NOMO-1 (cell line): Measurements from ENCODE around the gene MICAL3.
A peak's percentile ranks its signal among the peaks of the same experiment; 100 is the strongest.

Source experiments
- DNase-seq, 2 experiments: peaks; one replicate each; lab custom pipeline; 2025; ENCODE audit not compliant: unreplicated experiment in 2 of 2; lab: John Stamatoyannopoulos, UW

Gene MICAL3

GRCh38 chr22:17784776-17785175 is 239.6 kb downstream of the MICAL3 start:
- DNase-seq: no peak

- no peak for DNase-seq
These were observed 240.4 kb downstream of the MICAL3 start for GRCh38 chr22:17783773-17784480.

- DNase-seq: no peak
These were observed 241.0 kb downstream of the MICAL3 start for GRCh38 chr22:17783312-17783711.

DNA sequence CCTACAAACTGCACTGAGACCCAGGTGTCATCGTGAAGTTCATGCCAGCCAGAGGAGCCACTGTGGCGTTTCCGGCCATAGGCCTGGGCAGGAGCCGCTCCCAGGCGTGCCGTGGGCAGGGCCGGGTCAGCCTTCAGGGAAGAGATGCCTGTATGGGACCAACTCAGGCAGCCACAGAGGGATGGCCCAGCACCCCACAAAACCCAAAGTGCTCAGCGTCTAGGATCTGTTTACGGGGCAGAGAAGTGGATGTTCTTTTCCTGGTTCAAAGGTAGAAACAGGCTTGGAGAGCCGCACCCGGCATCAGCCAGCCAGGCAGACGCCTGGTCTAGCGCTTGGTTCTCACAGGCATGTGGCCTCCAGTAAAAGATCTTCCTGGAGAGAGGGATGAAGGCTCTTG is 241.7 kb downstream of the MICAL3 start:
- DNase-seq: no peak

DNA sequence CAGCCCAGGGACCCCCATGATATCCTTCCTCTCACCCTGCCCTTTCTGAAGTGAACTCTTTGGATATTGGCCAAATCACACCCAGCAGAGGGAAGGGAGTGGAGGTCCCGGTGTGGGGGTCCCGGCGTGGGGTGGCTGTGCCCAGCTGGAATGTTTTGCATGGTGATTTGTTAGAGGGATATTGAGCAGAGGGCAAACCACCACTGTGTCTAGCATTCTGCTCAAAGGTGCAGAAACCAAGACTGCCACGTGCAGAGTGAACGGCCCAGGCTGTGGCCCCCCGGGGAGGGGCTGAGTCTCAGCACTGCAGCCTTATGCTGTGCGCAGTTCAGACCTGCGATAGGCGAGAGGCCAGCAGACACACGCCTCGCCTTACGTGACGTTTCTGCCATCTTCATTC is 242.2 kb downstream of the MICAL3 start:
- no peak for DNase-seq

DNA sequence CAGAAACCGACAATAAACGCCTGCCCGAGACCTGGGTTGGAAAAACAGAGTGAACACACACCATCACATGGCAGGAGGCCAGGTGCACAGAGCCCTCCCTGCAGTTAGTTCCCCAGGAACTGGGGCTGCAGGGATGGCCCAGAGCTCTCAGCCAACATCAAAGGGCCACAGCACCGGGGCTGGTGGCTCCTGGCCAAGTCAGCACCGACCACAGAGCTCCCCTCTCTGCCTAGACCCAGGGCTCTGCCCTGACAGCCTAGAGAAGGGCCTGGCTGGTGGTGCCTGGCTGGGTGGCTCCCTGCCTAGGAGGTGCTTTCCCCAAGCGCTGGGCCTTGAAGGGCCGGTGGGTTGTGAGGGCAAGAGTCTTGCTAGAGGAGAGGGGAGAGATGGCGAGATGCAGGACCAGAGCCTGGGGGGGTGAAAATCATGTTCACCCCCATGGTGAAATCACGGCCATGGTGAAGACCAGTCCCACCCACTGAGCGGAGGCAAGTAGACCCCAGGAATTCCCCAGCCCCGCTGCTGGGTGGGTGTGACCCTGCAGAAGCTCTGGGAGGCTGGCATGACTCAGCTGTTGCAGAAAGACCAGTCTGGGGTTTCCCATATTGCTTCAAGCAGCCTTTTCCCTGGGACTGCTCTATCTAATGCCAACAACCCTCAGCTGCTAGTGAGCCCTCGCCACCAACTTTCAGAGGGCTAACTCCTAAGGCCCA is 242.9 kb downstream of the MICAL3 start:
- no peak for DNase-seq

DNA sequence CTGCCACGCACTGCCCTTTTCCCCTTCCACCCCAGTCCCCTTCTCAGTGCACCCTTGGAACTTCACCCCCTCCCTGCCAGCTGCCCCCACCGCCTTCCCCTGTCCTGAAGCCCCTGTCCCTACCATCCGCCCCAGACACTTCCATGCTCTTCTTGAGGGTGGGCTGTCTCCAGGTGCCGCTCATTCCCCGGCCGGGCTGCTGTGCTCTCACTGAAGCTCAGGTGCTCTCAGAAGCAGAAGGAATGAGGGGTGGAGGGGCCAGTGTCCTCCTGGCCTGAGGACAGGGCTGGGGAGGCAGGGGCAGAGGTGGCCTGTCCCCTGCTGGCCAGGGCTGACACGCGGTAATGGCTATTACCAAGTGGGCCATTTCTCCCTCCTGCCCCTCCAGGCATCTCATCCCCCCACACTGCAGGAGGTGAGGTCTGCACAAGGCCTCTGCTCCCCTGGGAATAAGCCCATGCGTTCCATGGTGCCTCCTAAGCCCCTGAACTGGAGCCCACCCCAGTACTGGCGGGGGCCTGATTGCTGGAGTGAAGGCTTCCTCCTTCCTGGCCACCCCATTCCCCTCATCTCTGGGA is 243.5 kb downstream of the MICAL3 start:
- DNase-seq: no peak

DNA sequence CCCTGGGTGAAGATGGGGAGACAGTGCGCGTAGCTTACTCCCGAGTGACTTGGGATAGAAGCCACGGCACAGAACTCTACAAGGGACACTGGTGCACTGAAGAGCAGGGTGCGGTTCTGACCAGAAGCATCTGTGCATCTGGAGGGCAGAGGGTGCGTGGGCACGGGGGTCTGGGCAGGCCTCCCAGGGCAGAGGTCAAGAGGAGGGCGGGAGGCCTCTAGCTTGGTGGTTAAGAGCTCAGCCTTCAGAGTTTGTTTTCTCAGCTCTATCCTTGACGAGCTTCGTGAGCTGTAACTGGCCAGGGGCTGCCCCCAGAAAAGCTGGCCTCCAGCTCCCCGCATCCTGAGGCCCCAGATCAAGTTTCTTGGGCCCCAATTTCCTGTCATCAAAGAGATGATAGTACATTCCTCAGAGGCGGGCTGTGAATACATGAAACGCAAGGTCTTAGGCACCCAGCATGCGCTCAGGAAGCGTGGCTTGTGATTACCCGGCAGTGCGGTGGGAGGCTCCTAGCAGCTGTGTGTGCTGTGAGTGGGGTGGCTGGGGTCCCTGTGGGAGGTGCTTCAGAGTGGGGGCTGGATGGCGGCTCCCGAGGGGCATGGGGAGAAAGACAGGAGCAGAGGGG is 244.1 kb downstream of the MICAL3 start:
- no peak for DNase-seq

- no peak for DNase-seq
These were observed 244.9 kb downstream of the MICAL3 start for GRCh38 chr22:17779286-17780115.

DNA sequence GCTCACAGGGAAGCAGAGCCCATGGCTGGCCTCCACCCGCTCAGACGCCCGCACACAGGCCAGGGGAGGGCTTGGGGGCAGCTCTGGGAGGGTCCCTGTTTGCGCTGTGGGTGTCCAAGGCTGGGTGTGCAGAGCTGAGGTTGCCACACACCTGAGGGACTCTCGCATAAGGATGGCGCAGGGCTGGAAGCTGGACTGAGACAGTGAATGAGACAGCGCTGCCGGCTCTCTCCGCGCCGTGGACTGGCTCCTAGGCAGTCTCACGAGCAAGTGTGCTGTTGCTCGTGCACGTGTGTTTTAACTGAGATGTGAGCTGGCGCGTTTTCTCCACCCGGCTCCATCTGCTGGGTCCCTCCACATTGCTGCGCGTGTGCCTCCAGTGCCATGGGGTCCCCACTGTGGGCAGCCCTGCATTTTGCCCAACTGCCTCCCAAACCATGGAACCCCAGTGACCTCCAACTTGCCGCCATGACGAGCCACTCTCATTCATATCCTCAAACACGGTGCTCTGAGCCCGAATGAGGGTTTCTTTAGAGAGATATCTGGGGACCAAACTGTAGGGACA is 245.9 kb downstream of the MICAL3 start:
- DNase-seq: no peak

- no peak for DNase-seq
These were observed 246.7 kb downstream of the MICAL3 start for GRCh38 chr22:17777717-17778044.

DNA sequence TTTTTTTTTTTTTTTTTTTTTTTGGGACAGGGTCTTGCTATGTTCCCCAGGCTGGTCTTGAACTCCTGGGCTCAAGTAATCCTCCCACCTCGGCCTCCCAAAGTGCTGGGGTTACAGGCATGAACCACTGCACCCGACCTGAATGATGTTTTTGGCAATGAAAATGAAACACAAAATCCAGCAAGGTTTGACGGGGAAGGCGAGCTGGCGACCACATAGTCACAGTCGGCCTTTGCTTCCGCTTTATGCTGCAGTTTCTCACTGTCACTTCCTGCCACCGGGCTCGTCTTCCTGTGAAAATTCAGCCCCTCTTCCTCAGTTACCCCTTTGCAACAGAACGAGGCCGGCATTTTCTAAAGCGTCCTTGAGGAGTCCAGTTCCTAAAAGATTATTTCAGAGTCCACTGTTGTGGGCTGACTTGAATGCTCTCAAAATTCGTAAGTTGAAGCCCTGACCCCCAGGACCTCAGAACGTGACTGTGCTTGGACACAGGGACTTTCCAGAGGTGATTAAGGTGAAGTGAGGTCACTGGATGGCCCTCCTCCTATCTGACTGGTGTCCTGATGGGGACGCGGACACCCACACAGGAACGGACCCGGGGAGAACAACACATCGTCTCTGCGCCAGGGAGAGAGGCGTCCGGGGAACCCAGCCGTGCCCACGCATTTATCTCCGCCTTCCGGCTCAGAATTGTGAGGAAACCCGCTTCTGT is 247.2 kb downstream of the MICAL3 start:
- DNase-seq: peak; percentile 77 to 84

DNA sequence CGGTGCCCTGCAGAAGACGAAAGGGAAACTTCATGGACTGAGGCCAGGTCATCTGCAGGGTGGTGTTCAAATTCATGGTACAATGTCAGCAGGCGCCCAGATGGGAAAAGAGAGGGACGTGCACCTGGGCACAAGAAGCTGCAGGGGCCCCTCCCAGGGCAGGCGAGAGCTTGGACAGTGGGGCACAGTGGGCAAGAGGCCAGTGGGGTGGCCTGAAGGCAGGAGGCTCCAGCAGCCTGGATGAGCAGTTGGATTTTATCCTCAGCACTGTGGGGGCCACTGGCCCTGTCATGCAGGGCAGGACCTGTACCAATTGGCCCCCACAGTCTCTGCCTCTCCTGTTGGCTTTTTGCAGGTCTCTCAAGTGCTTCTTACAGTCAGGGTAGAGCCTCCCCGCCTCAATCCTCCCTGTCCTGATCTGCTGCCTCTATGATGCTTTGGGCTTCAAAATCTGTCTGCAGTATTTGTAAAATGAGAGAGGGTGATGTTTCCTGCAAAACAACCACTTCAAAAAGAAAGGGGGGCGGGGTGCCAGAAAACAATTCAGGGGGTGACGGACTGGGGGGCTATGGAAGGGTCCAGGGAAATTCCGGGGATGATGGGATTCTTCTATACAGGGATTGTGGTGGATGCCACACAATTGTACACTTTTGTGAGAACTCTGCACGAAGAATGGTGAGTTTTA is 248.4 kb downstream of the MICAL3 start:
- DNase-seq: no peak

- no peak for DNase-seq
These were observed 249.3 kb downstream of the MICAL3 start for GRCh38 chr22:17774926-17775685.

GRCh38 chr22:17774206-17774925 is 250.0 kb downstream of the MICAL3 start, which contains the start of gene BID:
Gene BID (minus strand): TSS chr22:17774469. CDS start chr22:17750116, 24,353 bp downstream.
- DNase-seq: peak; percentile 52 to 76

GRCh38 chr22:17773606-17774205 is 250.7 kb downstream of the MICAL3 start:
- no peak for DNase-seq

- DNase-seq: no peak
These were observed 251.3 kb downstream of the MICAL3 start for GRCh38 chr22:17772958-17773605.
